GM23338 (cell line): ENCODE results near the gene CHD8. TPM values are rescaled to one million over a fixed set of nuclear protein-coding genes. Genes with fewer than 3 reads are reported as not detected.

Experiments used
- ATAC-seq: fragments of 200-7000 bp; cut with Tn5 transposase; 3 replicates; pipeline ENCODE4 v1.9.1; 2020
- DNase-seq: peaks from one replicate; pipeline ENCODE4 v3.0.0-alpha.2; 2015; ENCODE audit warnings: low spot score
- H2AFZ ChIP-seq: fragments of 200-600 bp; sonication (generic); 2 replicates; pipeline ENCODE4 v1.8.0; 2016; ENCODE audit warnings: antibody characterized with exemption, mild to moderate bottlenecking, moderate library complexity
- H3F3A ChIP-seq: fragments of 200-600 bp; sonication (generic); replicated peaks from 2 replicates; pipeline ENCODE4 v1.8.0; 2017; ENCODE audit warnings: antibody characterized with exemption, mixed run types, low read depth
- H3K27ac ChIP-seq: fragments of 200-600 bp; sonication (generic); 2 replicates; pipeline ENCODE4 v1.6.1; 2016; ENCODE audit warnings: low read depth
- H3K27me3 ChIP-seq: fragments of 200-600 bp; sonication (generic); 2 replicates; pipeline ENCODE4 v1.8.0; 2016; ENCODE audit warnings: mild to moderate bottlenecking, mixed run types, moderate library complexity; ENCODE audit not compliant: insufficient read depth
- H3K36me3 ChIP-seq: fragments of 200-600 bp; sonication (generic); 2 replicates; pipeline ENCODE4 v1.8.0; 2016; ENCODE audit warnings: mild to moderate bottlenecking; ENCODE audit not compliant: insufficient read depth
- H3K4me1 ChIP-seq: fragments of 200-600 bp; sonication (generic); 2 replicates; pipeline ENCODE4 v1.8.0; 2016; ENCODE audit warnings: mild to moderate bottlenecking, moderate library complexity; ENCODE audit not compliant: insufficient read depth
- H3K4me2 ChIP-seq: fragments of 200-600 bp; sonication (generic); 2 replicates; pipeline ENCODE4 v1.7.1; 2017; ENCODE audit warnings: mixed run types
- H3K4me3 ChIP-seq: fragments of 200-600 bp; sonication (generic); 2 replicates; pipeline ENCODE4 v1.6.1; 2016; ENCODE audit warnings: mixed run types
- H3K79me2 ChIP-seq: fragments of 200-600 bp; sonication (generic); replicated peaks from 2 replicates; pipeline ENCODE4 v1.8.0; 2017; ENCODE audit warnings: mild to moderate bottlenecking; ENCODE audit not compliant: insufficient read depth
- H3K9me2 ChIP-seq: fragments of 200-600 bp; sonication (generic); 2 replicates; pipeline ENCODE4 v1.8.0; 2017; ENCODE audit not compliant: insufficient read depth
- H4K20me1 ChIP-seq: fragments of 200-600 bp; sonication (generic); replicated peaks from 2 replicates; pipeline ENCODE4 v1.8.0; 2017; ENCODE audit warnings: mild to moderate bottlenecking; ENCODE audit not compliant: insufficient read depth
- H3K27ac Mint-ChIP-seq: 2 replicates; pipeline ENCODE4 v1.8.0; 2020; ENCODE audit warnings: inconsistent platforms, mild to moderate bottlenecking, moderate library complexity, mixed read lengths
- H3K27me3 Mint-ChIP-seq: 3 replicates; pipeline ENCODE4 v1.8.0; 2022; ENCODE audit warnings: low read depth, mild to moderate bottlenecking, moderate library complexity, mixed read lengths, inconsistent platforms; ENCODE audit not compliant: insufficient read depth, poor library complexity
- H3K36me3 Mint-ChIP-seq: 3 replicates; pipeline ENCODE4 v1.8.0; 2021; ENCODE audit warnings: low read depth, mild to moderate bottlenecking, inconsistent platforms, moderate library complexity, mixed read lengths
- H3K4me1 Mint-ChIP-seq: 3 replicates; pipeline ENCODE4 v1.8.0; 2020; ENCODE audit warnings: mild to moderate bottlenecking, inconsistent platforms, mixed read lengths
- H3K4me3 Mint-ChIP-seq: 3 replicates; pipeline ENCODE4 v1.8.0; 2021; ENCODE audit warnings: moderate library complexity, mild to moderate bottlenecking, inconsistent platforms, mixed read lengths
- H3K9me3 Mint-ChIP-seq: 3 replicates; pipeline ENCODE4 v1.8.0; 2020; ENCODE audit warnings: moderate library complexity, mild to moderate bottlenecking, inconsistent platforms, mixed read lengths
- CREB1 ChIP-seq: fragments of 250-450 bp; sonication (Bioruptor Pico); IDR thresholded peaks from 2 replicates; pipeline ENCODE4 v1.5.0; 2020; ENCODE audit warnings: low read depth, mild to moderate bottlenecking, moderate library complexity
- CTCF ChIP-seq, 2 experiments: fragments of 200-600 bp in 1 of 2; sonication (generic) in 1 of 2; conservative IDR thresholded peaks; 2 replicates each; pipeline versions ENCODE4 v1.5.1 to v1.6.1; 2016 to 2017; ENCODE audit warnings: antibody characterized with exemption in 2 of 2, low read depth in 2 of 2, mild to moderate bottlenecking in 2 of 2, moderate library complexity in 1 of 2
- ETS1 ChIP-seq: IDR thresholded peaks from 2 replicates; pipeline ENCODE4 v1.6.1; 2016; ENCODE audit warnings: antibody characterized with exemption
- EZH2 ChIP-seq: fragments of 200-600 bp; sonication (generic); IDR thresholded peaks from one replicate; pipeline ENCODE4 v1.8.0; 2017; ENCODE audit warnings: antibody characterized with exemption, mild to moderate bottlenecking, low read depth; ENCODE audit not compliant: unreplicated experiment
- NANOG ChIP-seq: IDR thresholded peaks from 2 replicates; pipeline ENCODE4 v1.6.1; 2016; ENCODE audit warnings: antibody characterized with exemption, borderline replicate concordance
- POLR2AphosphoS5 ChIP-seq: IDR thresholded peaks from 2 replicates; pipeline ENCODE4 v1.6.1; 2016; ENCODE audit warnings: antibody characterized with exemption, low read depth
- REST ChIP-seq: IDR thresholded peaks from one replicate; pipeline ENCODE4 v1.6.1; 2018; ENCODE audit warnings: antibody characterized with exemption; ENCODE audit not compliant: unreplicated experiment
- STAT1 ChIP-seq: IDR thresholded peaks from one replicate; pipeline ENCODE4 v1.6.1; 2016; ENCODE audit warnings: antibody characterized with exemption; ENCODE audit not compliant: unreplicated experiment
- ZNF331 ChIP-seq: fragments of 250-450 bp; sonication (Bioruptor Pico); IDR thresholded peaks from 2 replicates; pipeline ENCODE4 v1.5.0; 2020; ENCODE audit warnings: low read depth, mild to moderate bottlenecking, moderate library complexity
- ZNF462 ChIP-seq: fragments of 250-450 bp; sonication (Bioruptor Pico); IDR thresholded peaks from 2 replicates; pipeline ENCODE4 v1.5.0; 2020; ENCODE audit warnings: mild to moderate bottlenecking, moderate library complexity
- polyA plus RNA-seq: library from polyadenylated mRNA; unstranded; fragments of >200 nt; fragmentation: Nextera tagmentation; extraction: Ambion mirVana; gene quantifications from 2 replicates; pipeline ENCODE4 v1.2.1, GENCODE V29; 2016
- total RNA-seq: library from RNA; depleted of rRNA; stranded (reverse); fragments of >200 nt; shearing (Covaris generic); gene quantifications from 2 replicates; pipeline ENCODE4 v1.2.3, GENCODE V29; 2014

CHD8 gene
- total and polyA plus RNA-seq, 2 experiments from 2014 or later, result 96.2 to 129 TPM

GRCh38 chr14:21486640-21487087 lies 30.7 kb upstream of the CHD8 start:
- Mint-ChIP-seq H3K4me3 (no peak overlapping the region), H3K27me3 (no peaks in the 10 kb centered on the region), H3K27ac (no peak overlapping the region), H3K4me1 (no peaks in the 10 kb centered on the region), H3K9me3 (no peaks in the 10 kb centered on the region), H3K36me3 (peaks cover 27% of the 10 kb centered on the region)
- Histone ChIP-seq H3K79me2 (peaks cover 22% of the 10 kb centered on the region; the same call in 1 of the 2 replicates), H3F3A (peaks cover 5% of the 10 kb centered on the region; the same call in 1 of the 2 replicates), H3K27ac (no peak overlapping the region; the same call in 1 of the 2 replicates), H2AFZ (no peak overlapping the region), H3K9me2 (no peaks in the 10 kb centered on the region), H3K4me1 (no peaks in the 10 kb centered on the region), H3K36me3 (peaks cover 20% of the 10 kb centered on the region), H3K27me3 (no peaks in the 10 kb centered on the region), H3K4me3 (no peak overlapping the region), H3K4me2 (no peak overlapping the region), H4K20me1 (peaks cover 6% of the 10 kb centered on the region)
- ATAC-seq (no peak), DNase-seq (no peak)
- TF ChIP-seq CTCF (conservative IDR thresholded peaks at IDR 0.05; ENCODE audit: low read depth in 2 of 2) (no peak), ZNF331 (CRISPR knock-in tag) (no peak), NANOG (no peak), REST (no peak), POLR2AphosphoS5 (no peak), EZH2 (no peak), ETS1 (no peak), ZNF462 (CRISPR knock-in tag) (no peak), STAT1 (no peak), CREB1 (CRISPR knock-in tag) (no peak)
